Mesenchymal stem cell (in vitro differentiated cells and primary cell): Measurements from ENCODE around the gene NR2C2.
A peak's percentile ranks its signal among the peaks of the same experiment; 100 is the strongest.

Experiments
- DNase-seq: peaks from one replicate; pipeline ENCODE4 v3.0.0-alpha.2; 2013
- H2AFZ ChIP-seq: one replicate; pipeline ENCODE4 v1.6.1; 2013; ENCODE audit warnings: low read depth, mild to moderate bottlenecking, control low read depth, inconsistent platforms, low read length, moderate library complexity
- H2AK5ac ChIP-seq: 2 replicates; pipeline ENCODE4 v1.6.1; 2013; ENCODE audit warnings: low read length, moderate library complexity, mild to moderate bottlenecking, inconsistent platforms; ENCODE audit not compliant: severe bottlenecking
- H2BK120ac ChIP-seq: one replicate; pipeline ENCODE4 v1.6.1; 2013; ENCODE audit warnings: low read depth, mild to moderate bottlenecking, inconsistent platforms, low read length, moderate library complexity
- H2BK12ac ChIP-seq, 2 experiments: one replicate each; pipeline ENCODE4 v1.6.1; 2013; ENCODE audit warnings: inconsistent platforms in 2 of 2, low read length in 2 of 2, mild to moderate bottlenecking in 2 of 2, moderate library complexity in 2 of 2, control low read depth in 1 of 2
- H2BK15ac ChIP-seq: one replicate; pipeline ENCODE4 v1.6.1; 2013; ENCODE audit warnings: mild to moderate bottlenecking, low read depth, inconsistent platforms; ENCODE audit not compliant: poor library complexity, severe bottlenecking
- H2BK5ac ChIP-seq: 2 replicates; pipeline ENCODE4 v1.6.1; 2013; ENCODE audit warnings: low read depth, mild to moderate bottlenecking, low read length, control low read depth, inconsistent platforms; ENCODE audit not compliant: poor library complexity, severe bottlenecking
- H3K14ac ChIP-seq, 2 experiments: one replicate each; pipeline ENCODE4 v1.6.1; 2013; ENCODE audit warnings: inconsistent platforms in 2 of 2, low read length in 2 of 2, control low read depth in 1 of 2, mild to moderate bottlenecking in 1 of 2, moderate library complexity in 1 of 2
- H3K18ac ChIP-seq, 2 experiments: one replicate each; pipeline ENCODE4 v1.6.1; 2013; ENCODE audit warnings: inconsistent platforms in 2 of 2, low read length in 2 of 2, control low read depth in 1 of 2, low read depth in 1 of 2, mild to moderate bottlenecking in 1 of 2
- H3K23ac ChIP-seq, 2 experiments: one replicate each; pipeline ENCODE4 v1.6.1; 2013; ENCODE audit warnings: inconsistent platforms in 2 of 2, low read length in 2 of 2, mild to moderate bottlenecking in 2 of 2, moderate library complexity in 2 of 2, control low read depth in 1 of 2
- H3K27ac ChIP-seq: 2 replicates; pipeline ENCODE4 v1.5.1; 2013; ENCODE audit warnings: mild to moderate bottlenecking, moderate library complexity, low read length, control low read depth, inconsistent platforms; ENCODE audit not compliant: poor library complexity, severe bottlenecking
- H3K27me3 ChIP-seq, 2 experiments: 2 replicates each; pipeline versions ENCODE4 v1.6.1 to v1.7.0; 2013; ENCODE audit warnings: low read length in 2 of 2, mild to moderate bottlenecking in 2 of 2, moderate library complexity in 2 of 2, control low read depth in 1 of 2, inconsistent platforms in 1 of 2; ENCODE audit not compliant: control insufficient read depth in 1 of 2, insufficient read depth in 1 of 2
- H3K36me3 ChIP-seq, 2 experiments: 2 replicates each; pipeline versions ENCODE4 v1.6.1 to v1.7.0; 2013; ENCODE audit warnings: low read length in 2 of 2, control low read depth in 1 of 2, inconsistent platforms in 1 of 2, low read depth in 1 of 2, mild to moderate bottlenecking in 1 of 2; ENCODE audit not compliant: insufficient read depth in 2 of 2, control insufficient read depth in 1 of 2
- H3K4ac ChIP-seq, 2 experiments: one replicate each; pipeline ENCODE4 v1.6.1; 2013; ENCODE audit warnings: inconsistent platforms in 2 of 2, low read length in 2 of 2, mild to moderate bottlenecking in 2 of 2, moderate library complexity in 2 of 2, control low read depth in 1 of 2, low read depth in 1 of 2
- H3K4me1 ChIP-seq: 2 replicates; pipeline ENCODE4 v1.6.1; 2013; ENCODE audit warnings: low read depth, low read length, control low read depth; ENCODE audit not compliant: control insufficient read depth, insufficient read depth
- H3K4me2 ChIP-seq: 2 replicates; pipeline ENCODE4 v1.6.1; 2013; ENCODE audit warnings: low read length, mild to moderate bottlenecking, inconsistent platforms; ENCODE audit not compliant: poor library complexity, severe bottlenecking
- H3K4me3 ChIP-seq, 2 experiments: 2 replicates each; pipeline versions ENCODE4 v1.5.1 to v1.7.0; 2013; ENCODE audit warnings: low read length in 2 of 2, mild to moderate bottlenecking in 2 of 2, control low read depth in 1 of 2, low read depth in 1 of 2; ENCODE audit not compliant: insufficient read depth in 1 of 2
- H3K79me1 ChIP-seq: replicated peaks from 2 replicates; pipeline ENCODE4 v1.6.1; 2013; ENCODE audit warnings: mild to moderate bottlenecking, control low read depth, low read length, inconsistent platforms; ENCODE audit not compliant: poor library complexity, severe bottlenecking
- H3K9ac ChIP-seq: 2 replicates; pipeline ENCODE4 v1.7.0; 2013; ENCODE audit warnings: mild to moderate bottlenecking, low read length, moderate library complexity
- H3K9me3 ChIP-seq: 2 replicates; pipeline ENCODE4 v1.7.0; 2013; ENCODE audit warnings: mild to moderate bottlenecking, low read length; ENCODE audit not compliant: control insufficient read depth
- H4K8ac ChIP-seq: one replicate; pipeline ENCODE4 v1.6.1; 2013; ENCODE audit warnings: inconsistent platforms, mild to moderate bottlenecking, low read length, moderate library complexity
- H4K91ac ChIP-seq: one replicate; pipeline ENCODE4 v1.6.1; 2013; ENCODE audit warnings: mild to moderate bottlenecking, low read length, inconsistent platforms
- WGBS: methylation state at CpG from one replicate; pipeline ENCODE4 v1.1.7; 2013; ENCODE audit warnings: mixed read lengths; 5-methylcytosine and 5-hydroxymethylcytosine counted together

NR2C2 gene

DNA sequence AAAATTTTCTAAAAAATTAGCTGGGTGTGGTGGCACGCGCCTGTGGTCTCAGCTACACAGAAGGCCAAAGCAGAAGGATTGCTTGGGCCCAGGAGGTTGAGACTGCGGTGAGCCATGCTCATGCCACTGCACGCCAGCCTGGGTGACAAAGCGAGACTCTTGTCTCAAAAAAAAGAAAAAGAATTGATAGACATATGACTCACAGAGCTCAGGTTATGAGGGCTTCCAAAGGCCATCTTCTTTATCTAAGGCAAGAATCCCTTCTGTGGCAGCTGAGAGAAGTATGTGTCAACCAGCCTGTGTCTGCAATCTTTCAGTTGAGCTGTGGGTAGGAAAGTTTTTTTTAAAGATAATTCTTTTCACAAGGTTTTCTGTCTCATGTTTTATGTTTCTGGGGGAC is 63.8 kb downstream of the NR2C2 start:
- no peak overlapping the region for H2AFZ ChIP-seq
- no peak overlapping the region for H4K8ac ChIP-seq
- no peak overlapping the region for H3K4ac ChIP-seq
- no peaks in the 10 kb centered on the region for H3K27me3 ChIP-seq
- no peak overlapping the region for H3K9ac ChIP-seq
- no peak overlapping the region for H3K4me3 ChIP-seq
- H3K4me2 ChIP-seq, result no peak overlapping the region
- H3K4me1 ChIP-seq, result peaks cover 3% of the 10 kb centered on the region
- no peak overlapping the region for H2BK120ac ChIP-seq
- no peak overlapping the region for H3K23ac ChIP-seq
- no peak overlapping the region for H2AK5ac ChIP-seq
- no peak overlapping the region for H4K91ac ChIP-seq
- peaks cover 25 to 48% of the 10 kb centered on the region in 2 experiments for H3K36me3 ChIP-seq
- H3K18ac ChIP-seq, result no peak overlapping the region
- no peak overlapping the region for H2BK12ac ChIP-seq
- no peak overlapping the region for H3K14ac ChIP-seq
- H2BK5ac ChIP-seq, result no peak overlapping the region
- DNase-seq, result peak; percentile 22
- peaks cover 40% of the 10 kb centered on the region for H3K79me1 ChIP-seq
- no peak overlapping the region for H3K27ac ChIP-seq
- no peaks in the 10 kb centered on the region for H3K9me3 ChIP-seq
- WGBS, result 98% methylated on average over 5 of the region's 5 CpGs
- H2BK15ac ChIP-seq, result no peak overlapping the region

DNA sequence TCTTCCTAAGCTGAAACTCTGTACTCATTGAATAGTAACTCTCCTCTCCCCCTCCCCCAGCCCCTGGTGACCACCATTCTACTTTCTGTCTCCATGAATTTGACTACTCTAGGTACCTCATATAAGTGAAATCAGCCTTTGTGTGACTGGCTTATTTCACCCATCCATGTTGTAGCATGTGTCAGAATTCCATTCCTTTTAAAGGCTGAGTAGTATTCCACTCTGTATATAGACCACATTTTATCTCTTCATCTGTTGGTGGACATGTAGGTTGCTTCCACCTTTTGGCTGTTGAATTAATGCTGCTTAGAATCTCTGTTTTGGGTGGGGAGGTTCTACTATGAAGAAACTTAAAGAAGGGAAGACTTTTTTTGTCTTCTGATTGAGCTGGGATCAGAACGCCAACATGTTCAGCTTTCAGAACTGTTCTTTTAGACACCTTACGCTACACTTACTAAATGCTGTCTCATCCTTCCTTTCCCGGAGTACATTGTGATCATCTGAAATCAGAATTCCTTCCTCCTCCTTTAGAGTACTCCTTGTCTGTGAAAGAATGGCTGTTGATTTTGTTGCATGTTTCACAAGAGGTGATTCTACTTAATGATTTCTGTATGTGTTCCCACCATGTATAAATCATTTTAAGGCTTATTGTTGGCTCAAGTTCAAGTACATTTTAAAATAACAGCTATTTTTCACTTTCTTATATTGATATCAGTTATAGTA is 67.4 kb downstream of the NR2C2 start:
- Histone ChIP-seq H3K23ac (no peak overlapping the region), H3K18ac (no peak overlapping the region), H3K4me3 (no peak overlapping the region), H2BK15ac (no peak overlapping the region), H3K4ac (no peak overlapping the region), H3K9me3 (no peaks in the 10 kb centered on the region), H3K14ac (no peak overlapping the region), H3K4me2 (no peak overlapping the region), H3K4me1 (peaks cover 3% of the 10 kb centered on the region), H3K36me3 (peaks cover 28 to 69% of the 10 kb centered on the region in 2 experiments), H2AFZ (no peak overlapping the region), H2BK120ac (no peak overlapping the region), H2BK12ac (no peak overlapping the region), H4K91ac (no peak overlapping the region), H3K27ac (no peak overlapping the region), H3K79me1 (peaks cover 28% of the 10 kb centered on the region), H3K27me3 (no peaks in the 10 kb centered on the region), H2BK5ac (no peak overlapping the region), H4K8ac (no peak overlapping the region), H3K9ac (no peak overlapping the region), H2AK5ac (no peak overlapping the region)
- WGBS, result 94% methylated on average over 2 of the region's 3 CpGs
- DNase-seq, result no peak

DNA sequence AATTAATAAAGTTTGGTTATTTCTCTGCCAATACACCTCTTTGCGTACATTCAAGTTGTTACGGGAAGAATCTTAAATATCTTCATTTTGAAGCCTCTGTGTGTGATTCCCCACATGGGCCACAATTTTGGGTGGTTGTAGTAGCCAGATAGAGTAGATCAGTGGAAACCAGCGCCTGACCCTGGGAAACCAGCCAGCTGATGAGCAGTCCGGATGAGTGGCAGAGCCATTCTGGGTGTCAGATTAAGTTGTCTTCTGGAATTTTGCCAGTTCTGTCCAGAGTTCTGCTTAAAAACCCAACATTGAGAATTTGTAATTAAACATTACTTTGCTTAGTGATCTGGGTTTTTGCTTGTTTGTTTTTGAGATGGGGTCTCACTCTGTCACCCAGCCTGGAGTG is 68.1 kb downstream of the NR2C2 start:
- peaks cover 3% of the 10 kb centered on the region for H3K4me1 ChIP-seq
- H3K9ac ChIP-seq, result no peak overlapping the region
- no peaks in the 10 kb centered on the region for H3K27me3 ChIP-seq
- H3K9me3 ChIP-seq, result no peaks in the 10 kb centered on the region
- 97% methylated on average over 4 of the region's 4 CpGs for WGBS
- no peak overlapping the region for H4K8ac ChIP-seq
- no peak overlapping the region for H3K4ac ChIP-seq
- H4K91ac ChIP-seq, result no peak overlapping the region
- no peak overlapping the region for H3K4me2 ChIP-seq
- H3K27ac ChIP-seq, result no peak overlapping the region
- H3K4me3 ChIP-seq, result no peak overlapping the region
- no peak overlapping the region for H3K23ac ChIP-seq
- H2AFZ ChIP-seq, result no peak overlapping the region
- H3K79me1 ChIP-seq, result peaks cover 25% of the 10 kb centered on the region
- H3K36me3 ChIP-seq, result peaks cover 34 to 75% of the 10 kb centered on the region in 2 experiments
- H2AK5ac ChIP-seq, result no peak overlapping the region
- H3K18ac ChIP-seq, result no peak overlapping the region
- no peak overlapping the region for H2BK120ac ChIP-seq
- H2BK15ac ChIP-seq, result no peak overlapping the region
- no peak overlapping the region for H2BK12ac ChIP-seq
- H2BK5ac ChIP-seq, result no peak overlapping the region
- DNase-seq, result no peak
- H3K14ac ChIP-seq, result no peak overlapping the region

DNA sequence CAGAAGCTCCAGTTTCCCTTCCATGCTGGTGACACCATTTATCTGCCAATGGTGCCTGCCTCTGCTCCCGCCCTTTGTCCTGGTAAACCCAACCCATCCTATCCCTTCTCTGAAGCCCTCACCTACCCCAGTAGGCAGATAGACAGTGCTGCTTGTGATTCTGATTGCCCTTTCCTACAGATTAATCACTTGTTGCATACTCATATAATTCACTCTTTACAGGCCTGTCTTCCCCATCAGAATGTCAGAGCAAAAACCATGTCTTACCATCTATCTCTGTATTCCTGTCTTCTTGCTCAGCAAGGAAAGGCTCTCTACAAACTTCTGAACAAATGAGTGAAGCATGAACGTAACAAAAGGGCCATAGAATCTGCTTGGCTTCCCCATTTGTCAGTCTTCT is 69.8 kb downstream of the NR2C2 start:
- Histone ChIP-seq H3K18ac (no peak overlapping the region), H4K91ac (no peak overlapping the region), H2AFZ (no peak overlapping the region), H3K9ac (no peak overlapping the region), H3K23ac (no peak overlapping the region), H3K36me3 (peaks cover 43 to 88% of the 10 kb centered on the region in 2 experiments), H3K79me1 (peaks cover 18% of the 10 kb centered on the region), H2AK5ac (no peak overlapping the region), H3K4ac (no peak overlapping the region), H3K14ac (no peak overlapping the region), H3K27ac (no peak overlapping the region), H2BK120ac (no peak overlapping the region), H4K8ac (no peak overlapping the region), H2BK15ac (no peak overlapping the region), H3K9me3 (no peaks in the 10 kb centered on the region), H2BK5ac (no peak overlapping the region), H3K27me3 (no peaks in the 10 kb centered on the region), H3K4me3 (no peak overlapping the region), H3K4me1 (no peaks in the 10 kb centered on the region), H3K4me2 (no peak overlapping the region), H2BK12ac (no peak overlapping the region)
- no peak for DNase-seq
- 98% methylated on average over 2 of the region's 2 CpGs for WGBS
